HG02870 (cell line): Measurements from ENCODE around the gene TRIM63.
A peak's percentile ranks its signal among the peaks of the same experiment; 100 is the strongest.

Experiments
- ATAC-seq: cut with Tn5 transposase; IDR thresholded peaks from one replicate; pipeline ENCODE4 v1.9.1; 2021; ENCODE audit warnings: mild to moderate bottlenecking, moderate library complexity; ENCODE audit not compliant: unreplicated experiment

TRIM63 gene

GRCh38 chr1:26058052-26058595, 9.3 kb downstream of the TRIM63 start:
- no peak for ATAC-seq

DNA sequence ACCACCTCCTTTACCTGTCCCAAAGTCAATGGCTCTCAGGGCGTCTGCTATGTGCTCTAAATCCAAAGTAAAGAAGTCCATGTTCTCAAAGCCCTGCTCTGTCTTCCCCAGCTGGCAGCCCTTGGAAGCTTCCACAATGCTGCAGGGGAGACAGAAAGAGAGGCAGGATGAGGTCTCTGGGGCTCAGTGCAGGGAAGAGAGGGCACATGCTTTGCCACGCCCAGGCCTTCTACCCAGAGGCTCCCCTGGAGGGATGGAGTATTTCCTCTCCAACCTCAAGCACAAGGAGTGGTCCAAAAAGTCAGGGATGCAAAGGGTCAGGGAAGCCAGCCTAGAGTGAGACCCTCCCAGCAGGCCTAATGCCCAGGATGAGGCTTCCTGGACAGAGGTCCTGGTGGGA, 10.2 kb downstream of the TRIM63 start:
- ATAC-seq, result no peak

DNA sequence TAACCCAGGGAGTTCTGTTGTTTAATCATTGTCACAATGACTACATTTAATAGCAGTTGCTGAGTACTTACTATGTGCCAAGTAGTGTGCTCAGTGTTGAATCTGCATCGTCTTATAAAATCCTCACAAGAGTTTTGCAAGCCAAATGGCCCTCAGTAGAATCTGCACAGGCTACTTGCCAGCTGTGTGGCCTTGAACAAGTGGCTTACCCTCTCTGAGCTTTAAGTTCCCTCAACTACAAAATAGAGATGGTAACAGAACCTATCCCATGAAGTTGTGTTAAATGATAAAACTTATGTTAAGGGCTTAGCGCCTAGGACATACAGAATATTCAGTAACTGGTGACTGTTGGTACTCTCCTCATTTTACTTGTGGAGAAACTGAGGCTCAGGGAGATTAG, 12.4 kb downstream of the TRIM63 start:
- no peak for ATAC-seq

DNA sequence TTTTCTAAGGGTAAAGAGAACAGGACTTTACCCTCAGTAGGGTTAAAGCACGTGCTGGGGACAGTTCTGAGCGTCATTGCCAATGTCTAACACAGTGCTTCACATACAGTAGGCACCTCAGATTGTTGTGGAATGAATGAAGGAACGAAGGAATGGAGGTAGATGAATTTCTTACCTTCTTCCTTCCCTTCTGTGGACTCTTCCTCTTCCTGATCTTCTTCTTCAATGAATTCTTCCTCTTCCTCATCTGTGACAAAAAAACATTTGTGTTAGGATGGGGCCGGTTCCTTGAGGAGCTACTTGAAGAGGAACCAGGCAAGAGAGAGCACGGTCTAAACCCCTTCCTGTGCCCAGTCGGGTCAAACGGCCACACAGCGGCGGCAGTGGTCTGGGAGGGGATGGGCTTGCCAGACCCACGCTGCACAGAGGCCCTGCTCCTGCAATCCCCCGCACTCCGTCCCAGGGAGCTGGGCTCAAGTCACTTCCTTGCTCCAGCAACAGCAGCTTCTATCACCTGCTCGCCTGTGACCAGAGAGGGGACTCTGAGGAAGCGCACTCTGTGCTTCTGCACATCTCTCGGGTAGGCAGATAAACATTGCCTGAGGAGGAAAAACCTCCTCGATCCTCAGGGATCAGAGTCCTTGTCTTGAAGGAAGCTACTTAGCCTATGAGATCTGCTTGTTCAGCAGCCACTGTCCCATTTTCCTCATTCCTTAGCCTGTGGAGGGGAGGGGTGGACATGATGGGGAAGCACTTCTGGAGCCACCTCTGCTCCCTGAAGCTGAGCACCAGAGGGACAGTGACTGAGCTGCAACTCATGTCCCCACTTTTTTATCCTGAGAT, 13.5 kb downstream of the TRIM63 start:
- ATAC-seq, result no peak

GRCh38 chr1:26050248-26050640, 17.2 kb downstream of the TRIM63 start:
- ATAC-seq, result no peak

DNA sequence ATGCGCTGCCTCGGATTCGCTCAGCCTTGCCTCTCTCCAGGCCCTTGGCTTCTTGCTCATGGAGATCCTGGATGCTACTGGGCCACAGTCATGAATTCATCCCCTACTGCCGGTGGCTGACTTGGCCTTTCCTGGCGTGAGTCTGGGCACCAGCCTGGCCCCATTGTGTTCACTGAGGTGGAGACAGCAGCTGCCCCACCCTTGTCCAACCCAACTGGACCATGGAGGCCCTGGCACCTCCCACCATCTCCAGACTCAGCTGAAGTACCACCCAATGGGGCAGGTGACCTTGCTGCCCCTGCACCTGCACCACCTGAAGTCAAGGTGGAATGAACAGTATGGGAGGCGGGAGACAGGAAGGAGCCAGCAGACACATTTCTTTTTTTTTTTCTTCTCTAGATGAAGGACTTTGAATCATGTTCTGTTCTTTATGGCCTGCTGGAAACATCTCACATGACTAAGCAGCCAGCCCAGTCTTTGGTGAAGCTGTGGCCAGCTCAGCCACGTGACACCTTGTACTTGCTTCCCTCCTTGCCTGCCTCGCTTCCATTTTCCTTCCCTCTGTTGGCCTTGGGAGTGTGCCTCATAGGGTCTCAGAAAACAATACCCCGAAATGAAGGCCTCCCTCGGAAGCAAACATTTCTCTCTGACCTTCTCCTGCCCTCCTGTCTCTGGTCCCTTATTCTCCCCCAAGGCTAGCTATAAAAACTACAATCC, 17.7 kb downstream of the TRIM63 start:
- ATAC-seq, result no peak

- no peak for ATAC-seq
Measured at GRCh38 chr1:26047278-26047874, 20.1 kb downstream of the TRIM63 start.

- no peak for ATAC-seq
Measured at GRCh38 chr1:26046246-26047095, 21.0 kb downstream of the TRIM63 start.

GRCh38 chr1:26045722-26046245, 21.6 kb downstream of the TRIM63 start, which contains the start of gene SLC30A2:
Gene SLC30A2, minus strand, starts transcription at chr1:26046118. Its CDS starts 222 bp downstream, at chr1:26045896.
- ATAC-seq, result no peak

- no peak for ATAC-seq
Measured at GRCh38 chr1:26044971-26045721, 22.3 kb downstream of the TRIM63 start.

DNA sequence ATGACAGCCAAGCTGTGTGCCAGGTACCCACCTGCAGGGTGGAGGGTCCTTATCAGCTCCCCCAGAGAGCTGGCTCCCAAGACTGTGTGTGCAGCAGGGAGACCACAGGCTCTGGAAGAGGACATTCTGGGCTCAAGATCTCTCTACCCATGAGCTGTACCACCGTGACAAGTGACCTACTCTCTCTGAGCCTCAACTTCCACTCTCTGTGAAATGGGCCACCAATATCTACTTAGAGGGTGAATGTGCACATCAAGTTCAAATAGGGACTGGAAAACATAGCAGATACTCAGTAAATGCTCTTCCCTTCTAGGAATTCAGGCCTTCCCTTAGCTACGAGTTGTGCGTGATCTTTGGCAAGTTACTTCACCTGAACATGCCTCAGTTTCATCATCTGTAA, 23.0 kb downstream of the TRIM63 start:
- ATAC-seq, result no peak

DNA sequence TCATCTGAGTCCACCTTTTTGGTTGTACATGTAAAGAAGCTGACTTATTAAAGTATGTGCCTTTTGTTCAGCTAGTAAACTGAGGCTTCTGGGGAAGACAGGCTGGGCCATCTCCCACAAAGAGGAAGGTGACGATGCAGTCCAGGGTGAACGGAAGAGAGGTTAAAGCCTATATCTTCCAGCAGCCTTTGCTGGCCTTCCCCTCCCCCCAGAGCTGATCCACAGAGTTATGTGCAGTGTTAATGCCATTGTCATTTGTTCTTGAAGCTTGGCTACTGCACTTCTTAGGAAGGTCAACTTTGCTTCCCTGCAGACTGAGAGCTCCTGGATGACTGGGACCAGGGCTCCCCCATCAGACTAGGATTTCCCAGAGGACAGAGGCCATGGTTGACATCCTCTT, 23.7 kb downstream of the TRIM63 start:
- ATAC-seq, result no peak

GRCh38 chr1:26041978-26042377, 25.5 kb downstream of the TRIM63 start:
- no peak for ATAC-seq

- ATAC-seq, result no peak
Measured at GRCh38 chr1:26041401-26041800, 26.0 kb downstream of the TRIM63 start.

DNA sequence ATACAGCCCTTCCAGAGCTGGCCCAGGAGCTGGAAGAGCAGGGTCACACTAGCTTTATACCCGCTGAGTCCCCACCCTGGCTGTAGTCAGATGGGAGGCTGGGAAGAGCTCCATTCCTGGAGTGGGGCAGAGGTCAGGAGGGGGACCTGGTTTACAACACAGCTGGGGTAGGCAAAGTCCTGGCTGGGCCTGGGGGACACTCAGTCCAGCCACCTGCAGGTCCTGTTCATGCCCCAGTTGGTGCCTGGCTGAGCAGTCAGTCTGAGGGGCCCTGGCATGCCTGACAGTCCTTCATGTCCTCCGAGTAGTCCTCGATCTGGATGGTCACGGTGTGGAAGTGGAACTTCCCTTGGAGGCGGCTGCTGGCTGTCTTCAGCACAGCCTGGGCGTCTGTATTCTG, 28.5 kb downstream of the TRIM63 start:
- no peak for ATAC-seq

GRCh38 chr1:26038477-26038876, 29.0 kb downstream of the TRIM63 start:
- ATAC-seq, result no peak

GRCh38 chr1:26037904-26038303, 29.5 kb downstream of the TRIM63 start:
- no peak for ATAC-seq

DNA sequence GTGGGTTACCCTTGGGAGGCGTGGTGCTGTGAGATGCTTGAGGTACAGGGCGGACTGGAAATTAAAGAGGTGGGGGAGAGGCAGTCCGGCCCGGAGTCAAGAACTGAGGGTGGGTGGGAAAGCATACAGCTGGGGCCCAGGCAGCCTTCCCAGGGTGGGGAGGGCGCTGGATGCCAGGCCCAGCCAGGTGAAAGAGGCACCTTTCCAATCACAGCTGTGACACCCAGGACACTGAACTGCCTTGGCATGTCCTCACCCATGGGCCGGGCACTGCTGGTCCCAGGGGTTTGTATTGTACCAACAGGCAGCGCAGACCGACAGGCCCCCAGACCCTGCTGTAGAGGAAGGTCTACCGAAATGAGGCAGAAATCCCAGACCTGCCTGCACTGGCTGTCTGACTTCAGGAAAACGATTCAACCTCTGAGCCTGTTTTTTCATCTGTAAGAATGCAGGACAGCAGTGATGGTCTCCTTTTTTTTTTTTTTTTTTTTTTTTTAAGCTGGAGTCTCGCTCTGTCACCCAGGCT, 30.6 kb downstream of the TRIM63 start:
- ATAC-seq, result no peak

- ATAC-seq, result peak; percentile 38
Measured at GRCh38 chr1:26035959-26036755, 31.3 kb downstream of the TRIM63 start.
